Measurements from ENCODE around the gene SLC15A5. TPM values are rescaled to one million over a fixed set of nuclear protein-coding genes. Genes with fewer than 3 reads are reported as not detected.

SLC15A5 gene
- polyA plus RNA-seq (2013, experiment 1 of 2), result not detected
- not detected for polyA plus RNA-seq (2013, experiment 2 of 2)

DNA sequence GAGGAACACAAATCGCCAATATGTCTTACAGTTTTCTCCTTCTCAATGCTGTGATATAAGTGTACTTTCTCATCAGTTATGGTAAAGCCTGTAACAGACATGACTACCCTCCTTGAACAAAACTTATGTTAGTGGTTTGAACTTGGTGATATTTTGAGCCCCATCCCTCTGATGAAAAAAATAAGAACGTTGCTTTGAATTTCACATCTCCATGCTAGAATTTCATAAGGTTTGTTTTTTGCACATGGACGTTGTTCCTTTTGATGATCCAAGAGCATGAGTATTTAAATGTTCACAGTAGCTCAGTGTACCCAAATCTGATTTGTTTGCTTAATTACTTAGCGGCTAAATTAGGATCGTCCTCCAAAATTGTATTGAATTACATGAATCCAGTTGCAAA is at the start of gene SLC15A5:
Gene SLC15A5, minus strand, starts transcription at position 101 of the 400 bp plus-strand sequence. Its CDS starts 0 bp downstream, at position 101.
- Histone ChIP-seq H3K4ac (ENCODE audit: low read depth, low read length) (no peak within 1 kb of the TSS), H2BK15ac (replicated peaks; ENCODE audit: low read depth) (no peak within 1 kb of the TSS), H4K8ac (ENCODE audit: low read depth, low read length) (no peak within 1 kb of the TSS), H3K79me1 (ENCODE audit: low read length) (no peaks in the 10 kb centered on the region), H3K4me2 (ENCODE audit: low read length) (no peak within 1 kb of the TSS), H3K4me1 (ENCODE audit: control insufficient read depth, low read depth, low read length) (no peaks in the 10 kb centered on the region), H3K36me3 (ENCODE audit: control insufficient read depth, insufficient read depth, low read length) (no peaks in the 10 kb centered on the region), H3K56ac (ENCODE audit: low read length) (no peak within 1 kb of the TSS), H3K4me3 (ENCODE audit: low read length) (no peak within 1 kb of the TSS), H2AK5ac (ENCODE audit: low read length) (no peak within 1 kb of the TSS), H4K5ac (ENCODE audit: low read length) (no peak within 1 kb of the TSS), H2BK5ac (ENCODE audit: low read length) (no peak within 1 kb of the TSS), H3K23ac (ENCODE audit: low read length) (no peak within 1 kb of the TSS), H3K27ac (ENCODE audit: low read depth, low read length) (no peak within 1 kb of the TSS), H2BK120ac (ENCODE audit: low read depth, low read length) (no peak within 1 kb of the TSS), H3K79me2 (ENCODE audit: control insufficient read depth, insufficient read depth, low read length) (no peaks in the 10 kb centered on the region), H3K9ac (ENCODE audit: low read length) (no peak within 1 kb of the TSS), H3K27me3 (ENCODE audit: insufficient read depth, low read length, poor library complexity) (no peaks in the 10 kb centered on the region), H3K18ac (ENCODE audit: low read length) (no peak within 1 kb of the TSS)
- no peak for DNase-seq
- no CpG with 5 or more reads among the region's 5 CpGs for WGBS (ENCODE audit: extremely low coverage, insufficient coverage, low lambda C conversion rate)

- Histone ChIP-seq H3K4me2 (ENCODE audit: low read length) (no peak overlapping the region), H3K9ac (ENCODE audit: low read length) (no peak overlapping the region), H3K79me1 (ENCODE audit: low read length) (no peaks in the 10 kb centered on the region), H3K36me3 (ENCODE audit: control insufficient read depth, insufficient read depth, low read length) (no peaks in the 10 kb centered on the region), H3K56ac (ENCODE audit: low read length) (no peak overlapping the region), H3K27ac (ENCODE audit: low read depth, low read length) (no peak overlapping the region), H4K5ac (ENCODE audit: low read length) (no peak overlapping the region), H3K4ac (ENCODE audit: low read depth, low read length) (no peak overlapping the region), H2BK120ac (ENCODE audit: low read depth, low read length) (no peak overlapping the region), H3K27me3 (ENCODE audit: insufficient read depth, low read length, poor library complexity) (no peaks in the 10 kb centered on the region), H3K79me2 (ENCODE audit: control insufficient read depth, insufficient read depth, low read length) (no peaks in the 10 kb centered on the region), H4K8ac (ENCODE audit: low read depth, low read length) (no peak overlapping the region), H3K4me1 (ENCODE audit: control insufficient read depth, low read depth, low read length) (no peaks in the 10 kb centered on the region), H2BK5ac (ENCODE audit: low read length) (no peak overlapping the region), H3K23ac (ENCODE audit: low read length) (no peak overlapping the region), H3K4me3 (ENCODE audit: low read length) (no peak overlapping the region), H3K18ac (ENCODE audit: low read length) (no peak overlapping the region), H2BK15ac (replicated peaks; ENCODE audit: low read depth) (no peak overlapping the region), H2AK5ac (ENCODE audit: low read length) (no peak overlapping the region)
- no peak for DNase-seq
- no CpG with 5 or more reads among the region's 3 CpGs for WGBS (ENCODE audit: extremely low coverage, insufficient coverage, low lambda C conversion rate)
Observed at GRCh38 chr12:16325426-16325825, 47.9 kb upstream of the SLC15A5 start.

GRCh38 chr12:16324772-16325171 is 47.3 kb upstream of the SLC15A5 start:
- WGBS (ENCODE audit: extremely low coverage, insufficient coverage, low lambda C conversion rate), result no CpG with 5 or more reads among the region's 3 CpGs
- no peaks in the 10 kb centered on the region for H3K36me3 ChIP-seq (ENCODE audit: control insufficient read depth, insufficient read depth, low read length)
- H3K27ac ChIP-seq (ENCODE audit: low read depth, low read length), result no peak overlapping the region

DNA sequence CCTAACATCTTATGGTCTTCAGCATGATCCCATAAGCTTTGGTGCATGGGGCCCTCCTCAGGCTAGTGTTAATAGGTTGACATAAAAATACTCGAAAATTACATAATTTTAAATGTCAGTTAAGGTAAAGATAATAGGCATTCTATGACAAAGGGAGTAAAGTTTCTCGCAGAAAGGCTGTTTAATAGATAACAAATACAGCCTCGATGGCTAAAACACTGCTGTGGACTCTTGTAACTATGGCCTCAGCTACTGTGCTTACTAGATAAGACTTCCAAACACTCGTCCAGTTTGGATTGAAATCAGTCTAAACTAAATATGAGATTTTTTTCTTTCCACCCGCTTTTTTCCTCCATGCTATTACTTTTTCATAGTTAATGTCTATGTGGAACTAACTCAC is 46.8 kb upstream of the SLC15A5 start:
- Histone ChIP-seq H2AK5ac (ENCODE audit: low read length) (no peak overlapping the region), H3K9ac (ENCODE audit: low read length) (no peak overlapping the region), H3K4ac (ENCODE audit: low read depth, low read length) (no peak overlapping the region), H3K18ac (ENCODE audit: low read length) (no peak overlapping the region), H3K4me3 (ENCODE audit: low read length) (no peak overlapping the region), H3K79me2 (ENCODE audit: control insufficient read depth, insufficient read depth, low read length) (no peaks in the 10 kb centered on the region), H4K8ac (ENCODE audit: low read depth, low read length) (no peak overlapping the region), H3K23ac (ENCODE audit: low read length) (no peak overlapping the region), H3K4me2 (ENCODE audit: low read length) (no peak overlapping the region), H2BK5ac (ENCODE audit: low read length) (no peak overlapping the region), H3K79me1 (ENCODE audit: low read length) (no peaks in the 10 kb centered on the region), H3K27ac (ENCODE audit: low read depth, low read length) (no peak overlapping the region), H4K5ac (ENCODE audit: low read length) (no peak overlapping the region), H3K27me3 (ENCODE audit: insufficient read depth, low read length, poor library complexity) (no peaks in the 10 kb centered on the region), H3K56ac (ENCODE audit: low read length) (no peak overlapping the region), H3K36me3 (ENCODE audit: control insufficient read depth, insufficient read depth, low read length) (no peaks in the 10 kb centered on the region), H2BK15ac (replicated peaks; ENCODE audit: low read depth) (no peak overlapping the region), H3K4me1 (ENCODE audit: control insufficient read depth, low read depth, low read length) (no peaks in the 10 kb centered on the region), H2BK120ac (ENCODE audit: low read depth, low read length) (no peak overlapping the region)
- no peak for DNase-seq
- no CpG with 5 or more reads among the region's 5 CpGs for WGBS (ENCODE audit: extremely low coverage, insufficient coverage, low lambda C conversion rate)

More at GRCh38 chr12:16324772-16325171, 47.3 kb upstream of the SLC15A5 start:
- no peaks in the 10 kb centered on the region for H3K27me3 ChIP-seq (ENCODE audit: insufficient read depth, low read length, poor library complexity)
- no peak overlapping the region for H4K8ac ChIP-seq (ENCODE audit: low read depth, low read length)
- no peak for DNase-seq
- H3K4me2 ChIP-seq (ENCODE audit: low read length), result no peak overlapping the region
- H2BK120ac ChIP-seq (ENCODE audit: low read depth, low read length), result no peak overlapping the region
- no peaks in the 10 kb centered on the region for H3K79me1 ChIP-seq (ENCODE audit: low read length)
- H3K4me3 ChIP-seq (ENCODE audit: low read length), result no peak overlapping the region
- no peak overlapping the region for H3K23ac ChIP-seq (ENCODE audit: low read length)
- H3K18ac ChIP-seq (ENCODE audit: low read length), result no peak overlapping the region
- no peak overlapping the region for H2BK15ac ChIP-seq (replicated peaks; ENCODE audit: low read depth)
- H2AK5ac ChIP-seq (ENCODE audit: low read length), result no peak overlapping the region
- no peaks in the 10 kb centered on the region for H3K4me1 ChIP-seq (ENCODE audit: control insufficient read depth, low read depth, low read length)
- H3K56ac ChIP-seq (ENCODE audit: low read length), result no peak overlapping the region
- no peak overlapping the region for H2BK5ac ChIP-seq (ENCODE audit: low read length)
- no peak overlapping the region for H3K4ac ChIP-seq (ENCODE audit: low read depth, low read length)
- no peak overlapping the region for H3K9ac ChIP-seq (ENCODE audit: low read length)
- no peaks in the 10 kb centered on the region for H3K79me2 ChIP-seq (ENCODE audit: control insufficient read depth, insufficient read depth, low read length)
- no peak overlapping the region for H4K5ac ChIP-seq (ENCODE audit: low read length)

GRCh38 chr12:16323638-16324037 is 46.2 kb upstream of the SLC15A5 start:
- Histone ChIP-seq H3K79me1 (ENCODE audit: low read length) (no peaks in the 10 kb centered on the region), H2BK5ac (ENCODE audit: low read length) (no peak overlapping the region), H3K36me3 (ENCODE audit: control insufficient read depth, insufficient read depth, low read length) (no peaks in the 10 kb centered on the region), H2AK5ac (ENCODE audit: low read length) (no peak overlapping the region), H2BK120ac (ENCODE audit: low read depth, low read length) (no peak overlapping the region), H3K23ac (ENCODE audit: low read length) (no peak overlapping the region), H3K27ac (ENCODE audit: low read depth, low read length) (no peak overlapping the region), H4K8ac (ENCODE audit: low read depth, low read length) (no peak overlapping the region), H3K27me3 (ENCODE audit: insufficient read depth, low read length, poor library complexity) (no peaks in the 10 kb centered on the region), H3K4ac (ENCODE audit: low read depth, low read length) (no peak overlapping the region), H3K4me2 (ENCODE audit: low read length) (no peak overlapping the region), H3K4me1 (ENCODE audit: control insufficient read depth, low read depth, low read length) (no peaks in the 10 kb centered on the region), H3K9ac (ENCODE audit: low read length) (no peak overlapping the region), H3K4me3 (ENCODE audit: low read length) (no peak overlapping the region), H3K18ac (ENCODE audit: low read length) (no peak overlapping the region), H4K5ac (ENCODE audit: low read length) (no peak overlapping the region), H3K56ac (ENCODE audit: low read length) (no peak overlapping the region), H3K79me2 (ENCODE audit: control insufficient read depth, insufficient read depth, low read length) (no peaks in the 10 kb centered on the region), H2BK15ac (replicated peaks; ENCODE audit: low read depth) (no peak overlapping the region)
- WGBS (ENCODE audit: extremely low coverage, insufficient coverage, low lambda C conversion rate), result no CpG with 5 or more reads among the region's 2 CpGs
- no peak for DNase-seq

- Histone ChIP-seq H3K56ac (ENCODE audit: low read length) (no peak overlapping the region), H4K8ac (ENCODE audit: low read depth, low read length) (no peak overlapping the region), H3K9ac (ENCODE audit: low read length) (no peak overlapping the region), H2BK120ac (ENCODE audit: low read depth, low read length) (no peak overlapping the region), H3K4me1 (ENCODE audit: control insufficient read depth, low read depth, low read length) (no peaks in the 10 kb centered on the region), H2AK5ac (ENCODE audit: low read length) (no peak overlapping the region), H2BK5ac (ENCODE audit: low read length) (no peak overlapping the region), H3K4ac (ENCODE audit: low read depth, low read length) (no peak overlapping the region), H3K4me3 (ENCODE audit: low read length) (no peak overlapping the region), H3K4me2 (ENCODE audit: low read length) (no peak overlapping the region), H2BK15ac (replicated peaks; ENCODE audit: low read depth) (no peak overlapping the region), H3K18ac (ENCODE audit: low read length) (no peak overlapping the region), H3K23ac (ENCODE audit: low read length) (no peak overlapping the region), H4K5ac (ENCODE audit: low read length) (no peak overlapping the region), H3K27ac (ENCODE audit: low read depth, low read length) (no peak overlapping the region), H3K36me3 (ENCODE audit: control insufficient read depth, insufficient read depth, low read length) (no peaks in the 10 kb centered on the region), H3K79me2 (ENCODE audit: control insufficient read depth, insufficient read depth, low read length) (no peaks in the 10 kb centered on the region), H3K27me3 (ENCODE audit: insufficient read depth, low read length, poor library complexity) (no peaks in the 10 kb centered on the region), H3K79me1 (ENCODE audit: low read length) (no peaks in the 10 kb centered on the region)
- DNase-seq, result no peak
- WGBS (ENCODE audit: extremely low coverage, insufficient coverage, low lambda C conversion rate), result 100% methylated on average over 1 of the region's 1 CpG
Observed at GRCh38 chr12:16323010-16323409, 45.5 kb upstream of the SLC15A5 start.
